Measurements from ENCODE around the gene OR1I1.
A peak's percentile ranks its signal among the peaks of the same experiment; 100 is the strongest.
"Not testable (repeated sequence)": the region's sequence is repeated elsewhere in the genome, so short reads cannot be mapped to it uniquely, and the experiment has no call there.

OR1I1 gene

DNA sequence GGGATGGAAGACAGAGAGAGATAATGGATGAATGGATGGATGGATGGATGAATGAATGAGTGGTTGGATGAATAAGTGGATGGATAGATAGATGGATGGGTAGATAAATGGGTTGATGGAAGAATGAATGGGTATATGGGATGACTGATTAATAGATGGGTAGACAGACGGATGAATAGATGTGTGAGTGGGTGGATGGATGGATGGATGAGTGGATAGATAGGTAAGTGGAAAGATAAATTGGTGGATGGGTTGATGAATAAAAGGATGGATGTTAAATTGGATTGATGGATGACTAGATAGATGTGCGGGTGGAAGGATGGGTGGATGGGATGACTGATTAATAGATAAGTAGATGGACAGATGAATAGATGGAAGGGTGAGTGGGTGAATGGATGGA lies 31.4 kb upstream of the OR1I1 start:
- peaks cover 36% of the 10 kb centered on the region for H3K4me1 ChIP-seq
- TF ChIP-seq, protein P1, sequence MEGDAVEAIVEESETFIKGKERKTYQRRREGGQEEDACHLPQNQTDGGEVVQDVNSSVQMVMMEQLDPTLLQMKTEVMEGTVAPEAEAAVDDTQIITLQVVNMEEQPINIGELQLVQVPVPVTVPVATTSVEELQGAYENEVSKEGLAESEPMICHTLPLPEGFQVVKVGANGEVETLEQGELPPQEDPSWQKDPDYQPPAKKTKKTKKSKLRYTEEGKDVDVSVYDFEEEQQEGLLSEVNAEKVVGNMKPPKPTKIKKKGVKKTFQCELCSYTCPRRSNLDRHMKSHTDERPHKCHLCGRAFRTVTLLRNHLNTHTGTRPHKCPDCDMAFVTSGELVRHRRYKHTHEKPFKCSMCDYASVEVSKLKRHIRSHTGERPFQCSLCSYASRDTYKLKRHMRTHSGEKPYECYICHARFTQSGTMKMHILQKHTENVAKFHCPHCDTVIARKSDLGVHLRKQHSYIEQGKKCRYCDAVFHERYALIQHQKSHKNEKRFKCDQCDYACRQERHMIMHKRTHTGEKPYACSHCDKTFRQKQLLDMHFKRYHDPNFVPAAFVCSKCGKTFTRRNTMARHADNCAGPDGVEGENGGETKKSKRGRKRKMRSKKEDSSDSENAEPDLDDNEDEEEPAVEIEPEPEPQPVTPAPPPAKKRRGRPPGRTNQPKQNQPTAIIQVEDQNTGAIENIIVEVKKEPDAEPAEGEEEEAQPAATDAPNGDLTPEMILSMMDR (IDR thresholded peaks at IDR 0.05): no peak
- no peak overlapping the region for H3K4me3 ChIP-seq (ENCODE audit: low read depth, low read length)
- H3K9ac ChIP-seq: no peak overlapping the region
- peak overlapping the region; percentile 96 for H3K27ac ChIP-seq
- no peaks in the 10 kb centered on the region for H3K27me3 ChIP-seq (ENCODE audit: control insufficient read depth, insufficient read depth, low read length)
- H3K36me3 ChIP-seq (ENCODE audit: control insufficient read depth, insufficient read depth, low read length): no peaks in the 10 kb centered on the region
- no peaks in the 10 kb centered on the region for H3K9me3 ChIP-seq (ENCODE audit: control insufficient read depth, low read length)
- no peak overlapping the region for H2AFZ ChIP-seq
- no peaks in the 10 kb centered on the region for H3K79me2 ChIP-seq
- H3K4me2 ChIP-seq (ENCODE audit: low read length): no peak overlapping the region

DNA sequence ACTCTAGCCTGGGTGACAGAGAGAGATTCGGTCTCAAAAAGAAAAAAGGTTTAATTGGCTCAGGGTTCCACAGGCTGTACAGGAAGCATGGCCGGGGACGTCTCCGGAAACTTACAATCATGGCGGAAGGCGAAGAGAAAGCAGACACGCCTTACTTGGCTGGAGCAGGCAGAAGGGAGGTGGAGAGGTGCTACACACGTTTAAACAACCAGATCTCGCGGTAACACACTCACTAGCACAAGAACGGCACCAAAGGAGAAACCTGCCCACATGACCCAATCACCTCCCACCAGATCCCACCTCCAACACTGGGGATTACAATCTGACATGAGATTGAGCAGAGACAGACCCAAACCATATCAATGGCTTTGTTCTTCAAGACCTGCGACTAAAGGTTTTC lies 20.0 kb upstream of the OR1I1 start:
- Histone ChIP-seq H3K4me1 (peaks cover 4% of the 10 kb centered on the region), H3K9me3 (ENCODE audit: control insufficient read depth, low read length) (no peaks in the 10 kb centered on the region), H3K4me3 (ENCODE audit: low read depth, low read length) (no peak overlapping the region), H3K9ac (no peak overlapping the region), H3K27ac (no peak overlapping the region), H3K79me2 (no peaks in the 10 kb centered on the region), H3K27me3 (ENCODE audit: control insufficient read depth, insufficient read depth, low read length) (no peaks in the 10 kb centered on the region), H3K4me2 (ENCODE audit: low read length) (no peak overlapping the region), H2AFZ (peak overlapping the region; percentile 3), H3K36me3 (ENCODE audit: control insufficient read depth, insufficient read depth, low read length) (no peaks in the 10 kb centered on the region)
- TF ChIP-seq, protein P1 (IDR thresholded peaks at IDR 0.05): no peak

DNA sequence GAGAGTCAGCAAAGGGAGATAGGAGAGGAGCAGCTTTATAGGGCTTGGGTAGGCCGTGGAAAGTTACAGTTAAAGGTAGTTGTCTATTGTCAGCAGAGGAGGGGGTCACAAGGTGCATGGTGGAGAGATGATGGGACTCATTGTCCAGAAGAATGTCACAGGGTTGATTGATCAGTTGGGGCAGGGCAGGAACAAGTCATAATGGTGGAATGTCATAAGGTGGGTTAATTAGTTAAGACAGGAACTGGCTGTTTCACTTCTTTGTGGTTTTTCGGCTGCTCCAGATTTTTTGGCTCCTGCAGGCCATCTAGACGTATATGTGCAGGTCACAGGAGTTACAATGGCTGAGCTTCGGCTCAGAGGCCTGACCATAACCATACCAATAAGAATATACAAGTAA lies 11.6 kb upstream of the OR1I1 start:
- not testable (repeated sequence) for H3K4me1 ChIP-seq; H3K4me2 ChIP-seq (ENCODE audit: low read length); H3K79me2 ChIP-seq; H3K27me3 ChIP-seq (ENCODE audit: control insufficient read depth, insufficient read depth, low read length); H3K4me3 ChIP-seq (ENCODE audit: low read depth, low read length); H2AFZ ChIP-seq; H3K27ac ChIP-seq; H3K9ac ChIP-seq; H3K36me3 ChIP-seq (ENCODE audit: control insufficient read depth, insufficient read depth, low read length); H3K9me3 ChIP-seq (ENCODE audit: control insufficient read depth, low read length)

DNA sequence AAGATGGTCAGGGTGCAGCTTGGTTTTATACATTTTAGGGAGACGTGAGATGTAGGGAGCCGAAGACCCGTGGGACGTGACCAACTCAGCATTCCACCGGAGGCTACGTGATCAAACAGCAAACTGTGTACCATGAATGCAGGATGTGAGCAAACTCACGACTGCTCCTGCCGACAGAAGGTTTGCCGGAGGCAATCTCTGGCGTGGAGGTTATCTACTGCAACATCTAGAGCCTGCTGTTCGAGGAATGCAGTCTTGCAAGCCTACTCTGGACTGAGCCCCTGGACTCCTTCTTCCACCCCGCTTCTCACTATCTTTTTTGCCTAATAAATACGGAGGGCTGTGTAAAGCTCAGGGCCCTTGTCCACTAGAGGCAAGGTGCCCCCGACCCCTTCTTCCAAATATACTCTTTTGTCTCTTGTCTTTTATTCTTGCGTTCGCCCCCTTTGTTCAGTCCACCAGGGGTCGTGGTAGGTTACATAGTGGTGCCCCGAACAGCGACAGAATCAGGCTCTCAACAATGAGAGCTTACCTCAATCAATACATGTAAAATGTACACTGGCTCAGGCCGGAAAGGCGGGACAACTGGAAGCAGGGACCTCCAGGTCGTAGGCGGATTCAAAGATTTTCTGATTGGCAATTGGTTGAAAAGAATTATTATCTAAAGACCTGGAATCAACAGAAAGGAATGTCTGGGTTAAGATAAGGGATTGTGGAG lies 8.9 kb upstream of the OR1I1 start:
- Histone ChIP-seq H3K4me3 (ENCODE audit: low read depth, low read length) (no peak overlapping the region), H3K4me1 (peaks cover 5% of the 10 kb centered on the region), H2AFZ (peak overlapping the region; percentile 67), H3K36me3 (ENCODE audit: control insufficient read depth, insufficient read depth, low read length) (no peaks in the 10 kb centered on the region), H3K79me2 (no peaks in the 10 kb centered on the region), H3K9ac (no peak overlapping the region), H3K9me3 (ENCODE audit: control insufficient read depth, low read length) (no peaks in the 10 kb centered on the region), H3K27me3 (ENCODE audit: control insufficient read depth, insufficient read depth, low read length) (no peaks in the 10 kb centered on the region), H3K4me2 (ENCODE audit: low read length) (no peak overlapping the region), H3K27ac (peak overlapping the region; percentile 61)
- TF ChIP-seq, protein P1 (IDR thresholded peaks at IDR 0.05): peak; percentile 32

DNA sequence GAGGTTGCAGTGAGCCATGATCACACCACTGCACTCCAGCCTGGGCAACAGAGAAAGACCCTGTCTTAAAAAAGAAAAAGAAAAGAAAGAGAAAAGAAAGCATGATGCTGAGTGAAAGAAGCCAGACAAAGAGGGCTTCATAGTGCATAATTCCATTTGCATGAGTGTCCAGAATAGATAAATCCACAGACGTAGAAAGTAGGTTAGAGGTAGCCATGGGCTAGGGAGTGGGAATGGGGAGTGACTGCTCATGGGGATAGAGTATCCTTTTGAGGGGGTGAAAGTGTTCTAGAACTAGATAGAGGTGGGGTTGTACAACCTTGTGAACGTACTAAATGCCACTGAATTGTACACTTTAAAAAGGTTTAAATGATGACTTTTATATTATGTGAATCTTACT lies 7.6 kb upstream of the OR1I1 start:
- TF ChIP-seq, protein P1 (IDR thresholded peaks at IDR 0.05): no peak
- H3K4me1 ChIP-seq: peaks cover 5% of the 10 kb centered on the region
- H3K9ac ChIP-seq: no peak overlapping the region

More for the DNA sequence above, 7.6 kb upstream of the OR1I1 start:
- Histone ChIP-seq H3K27me3 (ENCODE audit: control insufficient read depth, insufficient read depth, low read length) (no peaks in the 10 kb centered on the region), H3K4me3 (ENCODE audit: low read depth, low read length) (no peak overlapping the region), H3K27ac (no peak overlapping the region), H3K79me2 (no peaks in the 10 kb centered on the region), H2AFZ (no peak overlapping the region), H3K36me3 (ENCODE audit: control insufficient read depth, insufficient read depth, low read length) (no peaks in the 10 kb centered on the region), H3K9me3 (ENCODE audit: control insufficient read depth, low read length) (no peaks in the 10 kb centered on the region), H3K4me2 (ENCODE audit: low read length) (no peak overlapping the region)

Measured in parathyroid adenoma (tissue), 2 donors.